Adrenal gland (tissue), 5 donors: ENCODE results near the gene CSRP1.

ENCODE experiments used
- POLR2A ChIP-seq, 2 donors: fragments of 450-650 bp; IDR thresholded peaks; one replicate each; pipeline ENCODE4 v1.6.1; 2017; ENCODE audit warnings: antibody characterized with exemption in 2 of 2, mild to moderate bottlenecking in 2 of 2, moderate library complexity in 1 of 2
- TF ChIP-seq, protein P1 (sequence below), 6 experiments: fragments of 450-650 bp in 4 of 6; fragments of 200-600 bp in 2 of 6; sonication (generic) in 1 of 6; IDR thresholded peaks; 1 replicate in 5 of 6; 2 replicates in 1 of 6; pipeline versions ENCODE4 v1.5.1 to v1.8.0; 2016 to 2021; ENCODE audit warnings: antibody characterized with exemption in 6 of 6, mild to moderate bottlenecking in 2 of 6, moderate library complexity in 1 of 6
- donor health status: DM: no; HTN: no; CAD: no.

DNA sequence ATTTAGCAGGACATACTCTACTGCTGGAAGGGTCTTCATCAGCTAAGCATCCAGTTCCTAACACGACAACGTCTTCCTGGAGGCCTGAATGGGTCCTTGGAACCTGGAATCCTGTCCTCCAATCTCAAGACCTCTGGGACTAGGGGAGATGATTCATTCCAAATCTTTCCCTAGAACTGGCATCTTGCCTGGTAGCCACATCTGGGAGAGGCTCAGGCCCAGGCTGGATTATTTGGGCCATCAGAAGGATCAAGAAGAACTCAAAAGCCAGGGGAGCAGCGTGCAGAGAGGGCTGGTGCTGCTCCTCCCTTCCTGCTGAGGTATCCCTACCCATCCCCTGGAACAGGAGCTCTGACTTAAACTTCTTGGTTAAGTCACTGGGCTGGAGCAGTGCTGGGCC is 35.2 kb downstream of the CSRP1 start:
- TF ChIP-seq POLR2A (IDR thresholded peaks at IDR 0.05) = no peak
- TF ChIP-seq, protein P1, sequence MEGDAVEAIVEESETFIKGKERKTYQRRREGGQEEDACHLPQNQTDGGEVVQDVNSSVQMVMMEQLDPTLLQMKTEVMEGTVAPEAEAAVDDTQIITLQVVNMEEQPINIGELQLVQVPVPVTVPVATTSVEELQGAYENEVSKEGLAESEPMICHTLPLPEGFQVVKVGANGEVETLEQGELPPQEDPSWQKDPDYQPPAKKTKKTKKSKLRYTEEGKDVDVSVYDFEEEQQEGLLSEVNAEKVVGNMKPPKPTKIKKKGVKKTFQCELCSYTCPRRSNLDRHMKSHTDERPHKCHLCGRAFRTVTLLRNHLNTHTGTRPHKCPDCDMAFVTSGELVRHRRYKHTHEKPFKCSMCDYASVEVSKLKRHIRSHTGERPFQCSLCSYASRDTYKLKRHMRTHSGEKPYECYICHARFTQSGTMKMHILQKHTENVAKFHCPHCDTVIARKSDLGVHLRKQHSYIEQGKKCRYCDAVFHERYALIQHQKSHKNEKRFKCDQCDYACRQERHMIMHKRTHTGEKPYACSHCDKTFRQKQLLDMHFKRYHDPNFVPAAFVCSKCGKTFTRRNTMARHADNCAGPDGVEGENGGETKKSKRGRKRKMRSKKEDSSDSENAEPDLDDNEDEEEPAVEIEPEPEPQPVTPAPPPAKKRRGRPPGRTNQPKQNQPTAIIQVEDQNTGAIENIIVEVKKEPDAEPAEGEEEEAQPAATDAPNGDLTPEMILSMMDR (IDR thresholded peaks at IDR 0.05) = no peak
